Renal cortical epithelial cell (primary cell): Measurements from ENCODE around the gene TMEM184A. TPM values are rescaled to one million over a fixed set of nuclear protein-coding genes. Genes with fewer than 3 reads are reported as not detected.

ENCODE experiments used
- DNase-seq: peaks from one replicate; pipeline ENCODE4 v3.0.0-alpha.2; 2011; ENCODE audit warnings: low read depth
- total RNA-seq: library from RNA; depleted of rRNA; stranded (reverse); fragments of >200 nt; gene quantifications from 2 replicates; pipeline ENCODE4 v1.2.3, GENCODE V29; 2014

Gene TMEM184A
- 2.6 and 4.3 TPM in 2 replicates for total RNA-seq

- DNase-seq: peak; percentile 51
These were observed at the start of gene TMEM184A for GRCh38 chr7:1555813-1556543. Gene TMEM184A, minus strand, starts transcription at chr7:1556205. Its CDS starts 721 bp downstream, at chr7:1555484.

- DNase-seq: no peak
These were observed 48.4 kb upstream of the TMEM184A start for GRCh38 chr7:1604383-1604782.

GRCh38 chr7:1603346-1604225 lies 47.6 kb upstream of the TMEM184A start:
- DNase-seq: no peak

GRCh38 chr7:1602386-1602785 lies 46.4 kb upstream of the TMEM184A start:
- no peak for DNase-seq

- DNase-seq: no peak
These were observed 46.0 kb upstream of the TMEM184A start for GRCh38 chr7:1601956-1602355.

GRCh38 chr7:1599640-1600395 lies 43.8 kb upstream of the TMEM184A start:
- no peak for DNase-seq

GRCh38 chr7:1598961-1599639 lies 43.1 kb upstream of the TMEM184A start:
- DNase-seq: no peak

GRCh38 chr7:1598286-1598685 lies 42.3 kb upstream of the TMEM184A start:
- no peak for DNase-seq

- DNase-seq: no peak
These were observed 41.8 kb upstream of the TMEM184A start for GRCh38 chr7:1597791-1598190.

GRCh38 chr7:1597066-1597760 lies 41.2 kb upstream of the TMEM184A start:
- no peak for DNase-seq

GRCh38 chr7:1596181-1597043 lies 40.4 kb upstream of the TMEM184A start:
- DNase-seq: no peak

GRCh38 chr7:1595636-1596035 lies 39.6 kb upstream of the TMEM184A start:
- no peak for DNase-seq

GRCh38 chr7:1595027-1595426 lies 39.0 kb upstream of the TMEM184A start:
- no peak for DNase-seq

- no peak for DNase-seq
These were observed 38.0 kb upstream of the TMEM184A start for GRCh38 chr7:1593904-1594421.

- no peak for DNase-seq
These were observed 37.3 kb upstream of the TMEM184A start for GRCh38 chr7:1593091-1593866.

GRCh38 chr7:1592299-1592871 lies 36.4 kb upstream of the TMEM184A start:
- DNase-seq: no peak

- DNase-seq: no peak
These were observed 35.9 kb upstream of the TMEM184A start for GRCh38 chr7:1591876-1592275.

- DNase-seq: no peak
These were observed 35.4 kb upstream of the TMEM184A start for GRCh38 chr7:1591396-1591795.

- DNase-seq: no peak
These were observed 34.9 kb upstream of the TMEM184A start for GRCh38 chr7:1590887-1591286.
